PC-3 (cell line): ENCODE results near the gene BTBD19. TPM values are rescaled to one million over a fixed set of nuclear protein-coding genes. Genes with fewer than 3 reads are reported as not detected.

Experiments
- ATAC-seq: fragments of 200-7000 bp; cut with Tn5 transposase; 2 replicates; pipeline ENCODE4 v1.9.1; 2020; ENCODE audit warnings: mild to moderate bottlenecking, moderate library complexity
- BruUV-seq: library from RNA; stranded (reverse); fragments of 400-500 nt; replicated peaks from 2 replicates; lab custom pipeline; 2021; lab: Mats Ljungman, UMichigan
- CTCF ChIA-PET: fragments of 300-600 bp; sonication (Branson Sonifier 250); formaldehyde crosslinking; loops from one replicate; lab custom pipeline; 2022; ENCODE audit warnings: antibody characterized with exemption; lab: Charles Lee
- POLR2A ChIA-PET: fragments of 300-600 bp; sonication (Branson Sonifier 250); formaldehyde crosslinking; loops from one replicate; lab custom pipeline; 2022; ENCODE audit warnings: antibody characterized with exemption; ENCODE audit not compliant: unreplicated experiment; lab: Charles Lee
- DNase-seq: peaks from one replicate; pipeline ENCODE4 v3.0.0-alpha.2; 2015
- H2AFZ ChIP-seq: fragments of 300-600 bp; sonication (generic); 2 replicates; pipeline ENCODE4 v1.6.0; 2016; ENCODE audit warnings: antibody characterized with exemption, low read length
- H3F3A ChIP-seq: fragments of 300-600 bp; sonication (generic); one replicate; pipeline ENCODE4 v1.6.0; 2017; ENCODE audit warnings: antibody characterized with exemption, low read length, control low read depth, mild to moderate bottlenecking; ENCODE audit not compliant: unreplicated experiment
- H3K27ac ChIP-seq: fragments of 300-600 bp; sonication (generic); 2 replicates; pipeline ENCODE4 v1.5.1; 2016; ENCODE audit warnings: mild to moderate bottlenecking, low read length
- H3K27me3 ChIP-seq: fragments of 300-600 bp; sonication (generic); 2 replicates; pipeline ENCODE4 v1.6.1; 2016; ENCODE audit warnings: low read length, mixed read lengths
- H3K36me3 ChIP-seq: fragments of 300-600 bp; sonication (generic); 2 replicates; pipeline ENCODE4 v1.6.1; 2016; ENCODE audit warnings: low read depth, mixed run types, low read length, mixed read lengths
- H3K4me1 ChIP-seq: fragments of 300-600 bp; sonication (generic); 2 replicates; pipeline ENCODE4 v1.5.1; 2016; ENCODE audit warnings: low read length; ENCODE audit not compliant: insufficient read depth
- H3K4me2 ChIP-seq: fragments of 300-600 bp; sonication (generic); 2 replicates; pipeline ENCODE4 v1.6.0; 2016; ENCODE audit warnings: low read length
- H3K4me3 ChIP-seq: fragments of 300-600 bp; sonication (generic); 2 replicates; pipeline ENCODE4 v1.5.1; 2016; ENCODE audit warnings: mild to moderate bottlenecking, low read length, mixed read lengths
- H3K79me2 ChIP-seq: fragments of 300-600 bp; sonication (generic); 2 replicates; pipeline ENCODE4 v1.6.1; 2017; ENCODE audit warnings: low read length, mixed read lengths
- H3K9ac ChIP-seq: fragments of 300-600 bp; sonication (generic); 2 replicates; pipeline ENCODE4 v1.6.0; 2016; ENCODE audit warnings: mild to moderate bottlenecking, low read length
- H3K9me2 ChIP-seq: fragments of 300-600 bp; sonication (generic); replicated peaks from 2 replicates; pipeline ENCODE4 v1.6.1; 2016; ENCODE audit warnings: mixed run types, low read length, mixed read lengths
- H3K9me3 ChIP-seq: fragments of 300-600 bp; sonication (generic); 2 replicates; pipeline ENCODE4 v1.6.1; 2016; ENCODE audit warnings: low read length, mixed read lengths
- H4K20me1 ChIP-seq: fragments of 300-600 bp; sonication (generic); 2 replicates; pipeline ENCODE4 v1.6.1; 2016; ENCODE audit warnings: low read length, mixed read lengths
- EZH2 ChIP-seq: fragments of 300-600 bp; sonication (generic); IDR thresholded peaks from one replicate; pipeline ENCODE4 v1.6.1; 2017; ENCODE audit warnings: antibody characterized with exemption, mild to moderate bottlenecking, low read length; ENCODE audit not compliant: unreplicated experiment
- EZH2phosphoT487 ChIP-seq: fragments of 300-600 bp; sonication (generic); IDR thresholded peaks from 2 replicates; pipeline ENCODE4 v1.6.1; 2018; ENCODE audit warnings: mild to moderate bottlenecking, antibody characterized with exemption, low read length, borderline replicate concordance
- intact Hi-C: fragments of 100-400 bp; cut with micrococcal nuclease; formaldehyde crosslinking; loops from 2 replicates; pipeline ENCODE4 v1.9.0; 2023
- total RNA-seq: library from RNA; depleted of rRNA; stranded (reverse); fragments of >200 nt; gene quantifications from 2 replicates; pipeline ENCODE4 v1.2.3, GENCODE V29; 2014
- TF ChIP-seq, protein P1 (sequence below): fragments of 300-600 bp; sonication (generic); conservative IDR thresholded peaks from 2 replicates; pipeline ENCODE4 v1.5.1; 2017; ENCODE audit warnings: antibody characterized with exemption, low read depth, mild to moderate bottlenecking, low read length

Gene BTBD19
- total RNA-seq, 1 experiment from 2014 or later = 0.58 TPM

DNA sequence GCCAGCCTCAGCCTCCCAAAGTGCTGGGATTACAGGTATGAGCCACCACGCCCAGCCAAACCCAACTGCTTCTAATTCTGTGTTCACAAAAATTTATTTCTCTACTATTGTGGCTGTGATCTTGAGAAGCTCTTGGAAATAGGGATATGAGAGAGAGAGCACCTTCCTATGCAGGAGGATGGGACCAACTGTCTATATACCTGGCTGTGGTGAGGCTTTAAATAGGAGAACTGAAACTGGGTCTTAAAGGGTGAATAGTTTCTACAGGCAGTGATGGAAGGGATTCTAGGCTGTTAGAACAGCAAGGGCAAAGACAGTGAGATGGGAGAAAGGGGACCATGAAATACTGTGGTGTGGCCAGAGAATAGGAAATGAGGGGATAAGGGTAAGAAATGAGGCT lies 43.0 kb downstream of the BTBD19 start:
- no peak for ATAC-seq
- CTCF ChIA-PET = no interaction called here
- Histone ChIP-seq H4K20me1 (no peaks in the 10 kb centered on the region), H3K4me1 (no peaks in the 10 kb centered on the region), H2AFZ (no peak overlapping the region), H3K27ac (no peak overlapping the region), H3K4me2 (no peak overlapping the region), H3K79me2 (no peaks in the 10 kb centered on the region), H3F3A (no peaks in the 10 kb centered on the region), H3K27me3 (no peaks in the 10 kb centered on the region), H3K9me3 (no peaks in the 10 kb centered on the region), H3K36me3 (peaks cover 4% of the 10 kb centered on the region; the same call in 1 of the 2 replicates), H3K9ac (no peak overlapping the region), H3K4me3 (no peak overlapping the region), H3K9me2 (no peaks in the 10 kb centered on the region)
- intact Hi-C loops = no loop called here
- POLR2A ChIA-PET = no interaction called here
- no peak for DNase-seq
- TF ChIP-seq, protein P1, sequence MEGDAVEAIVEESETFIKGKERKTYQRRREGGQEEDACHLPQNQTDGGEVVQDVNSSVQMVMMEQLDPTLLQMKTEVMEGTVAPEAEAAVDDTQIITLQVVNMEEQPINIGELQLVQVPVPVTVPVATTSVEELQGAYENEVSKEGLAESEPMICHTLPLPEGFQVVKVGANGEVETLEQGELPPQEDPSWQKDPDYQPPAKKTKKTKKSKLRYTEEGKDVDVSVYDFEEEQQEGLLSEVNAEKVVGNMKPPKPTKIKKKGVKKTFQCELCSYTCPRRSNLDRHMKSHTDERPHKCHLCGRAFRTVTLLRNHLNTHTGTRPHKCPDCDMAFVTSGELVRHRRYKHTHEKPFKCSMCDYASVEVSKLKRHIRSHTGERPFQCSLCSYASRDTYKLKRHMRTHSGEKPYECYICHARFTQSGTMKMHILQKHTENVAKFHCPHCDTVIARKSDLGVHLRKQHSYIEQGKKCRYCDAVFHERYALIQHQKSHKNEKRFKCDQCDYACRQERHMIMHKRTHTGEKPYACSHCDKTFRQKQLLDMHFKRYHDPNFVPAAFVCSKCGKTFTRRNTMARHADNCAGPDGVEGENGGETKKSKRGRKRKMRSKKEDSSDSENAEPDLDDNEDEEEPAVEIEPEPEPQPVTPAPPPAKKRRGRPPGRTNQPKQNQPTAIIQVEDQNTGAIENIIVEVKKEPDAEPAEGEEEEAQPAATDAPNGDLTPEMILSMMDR = no peak
- no TSS peak for BruUV-seq

DNA sequence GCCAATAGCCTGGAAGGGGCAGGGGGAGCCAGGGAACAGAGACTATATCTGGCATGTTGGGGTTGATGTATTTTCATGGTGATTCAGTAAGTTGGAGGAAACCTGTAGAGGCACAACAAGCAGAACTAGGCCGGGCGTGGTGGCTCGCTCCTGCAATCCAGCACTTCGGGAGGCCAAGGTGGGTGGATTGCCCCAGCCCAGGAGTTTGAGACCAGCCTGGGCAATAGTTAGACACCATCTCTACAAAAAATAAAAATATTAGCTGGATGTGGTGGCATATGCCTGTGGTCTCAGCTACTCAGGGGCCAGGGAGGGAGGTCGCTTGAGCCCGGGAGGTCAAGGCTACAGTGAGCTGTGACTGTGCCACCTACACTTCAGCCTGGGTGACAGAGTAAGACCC lies 44.9 kb downstream of the BTBD19 start:
- no peak overlapping the region for H3K4me2 ChIP-seq
- H3F3A ChIP-seq = no peaks in the 10 kb centered on the region
- H4K20me1 ChIP-seq = no peaks in the 10 kb centered on the region
- DNase-seq (no peak), ATAC-seq (no peak)
- H3K27me3 ChIP-seq = no peaks in the 10 kb centered on the region
- no peak overlapping the region for H3K9ac ChIP-seq
- no peaks in the 10 kb centered on the region for H3K9me2 ChIP-seq
- H3K4me1 ChIP-seq = no peaks in the 10 kb centered on the region
- no peak overlapping the region for H2AFZ ChIP-seq
- no peak overlapping the region for H3K27ac ChIP-seq
- intact Hi-C loops = no loop called here
- no peaks in the 10 kb centered on the region for H3K9me3 ChIP-seq
- peaks cover 6% of the 10 kb centered on the region; the same call in 1 of the 2 replicates for H3K36me3 ChIP-seq
- CTCF ChIA-PET = interaction anchor here (0.6 kb wide), 1 partner anchor 351 kb away, joined by 4 read pairs; no protein-coding TSS in a partner anchor
- no peak overlapping the region for H3K4me3 ChIP-seq
- POLR2A ChIA-PET = no interaction called here
- no TSS peak for BruUV-seq
- no peak for TF ChIP-seq EZH2
- no peaks in the 10 kb centered on the region for H3K79me2 ChIP-seq

DNA sequence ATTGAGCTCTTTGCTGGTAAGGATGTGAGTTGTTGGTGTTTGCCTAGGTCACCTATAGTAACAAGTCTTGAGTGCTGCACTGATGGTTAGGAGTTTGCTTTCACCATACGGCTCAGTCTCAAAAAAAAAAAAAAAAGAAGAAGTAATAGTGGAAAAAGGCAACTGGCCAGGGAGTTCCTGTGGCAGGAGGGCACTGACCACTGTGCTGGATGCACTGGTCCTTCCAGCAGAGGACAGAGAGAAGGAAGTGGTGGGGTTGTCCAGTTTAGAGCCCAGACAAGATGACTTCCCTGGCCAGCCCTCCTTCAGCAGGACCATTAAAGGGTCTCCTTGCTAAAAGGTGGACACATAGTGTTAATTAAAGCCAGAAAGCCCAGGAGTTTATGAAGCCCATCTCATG lies 46.6 kb downstream of the BTBD19 start:
- H3K9me2 ChIP-seq = no peaks in the 10 kb centered on the region
- BruUV-seq = no TSS peak
- no peaks in the 10 kb centered on the region for H3K9me3 ChIP-seq

More for the DNA sequence above, 46.6 kb downstream of the BTBD19 start:
- no peak overlapping the region for H3K27ac ChIP-seq
- no peaks in the 10 kb centered on the region for H3K4me1 ChIP-seq
- no peak overlapping the region for H3K9ac ChIP-seq
- no peaks in the 10 kb centered on the region for H4K20me1 ChIP-seq
- no peak overlapping the region for H3K4me2 ChIP-seq
- no peaks in the 10 kb centered on the region for H3K27me3 ChIP-seq
- no peak overlapping the region for H3K4me3 ChIP-seq
- no peak overlapping the region for H2AFZ ChIP-seq
- H3F3A ChIP-seq = no peaks in the 10 kb centered on the region
- ChIA-PET POLR2A (no interaction called here), CTCF (interaction anchor here (0.6 kb wide), 1 partner anchor 444 kb away, joined by 3 read pairs; no protein-coding TSS in a partner anchor)
- ATAC-seq (no peak), DNase-seq (no peak)
- intact Hi-C loops = no loop called here
- no peaks in the 10 kb centered on the region for H3K79me2 ChIP-seq
- H3K36me3 ChIP-seq = 0 out of 2 replicates have a peak, but pooled peaks cover 6% of the 10 kb centered on the region
- no peak for TF ChIP-seq EZH2phosphoT487
- TF ChIP-seq, protein P1 = no peak
- TF ChIP-seq EZH2 = no peak
